GM19240 (cell line): ENCODE data around the gene LBR.
"Not testable (repeated sequence)": the region's sequence is repeated elsewhere in the genome, so short reads cannot be mapped to it uniquely, and the experiment has no call there.

Experiments
- DNase-seq: peaks from one replicate; pipeline ENCODE4 v3.0.0; 2011; ENCODE audit warnings: low spot score; ENCODE audit not compliant: insufficient read length

The LBR gene

DNA sequence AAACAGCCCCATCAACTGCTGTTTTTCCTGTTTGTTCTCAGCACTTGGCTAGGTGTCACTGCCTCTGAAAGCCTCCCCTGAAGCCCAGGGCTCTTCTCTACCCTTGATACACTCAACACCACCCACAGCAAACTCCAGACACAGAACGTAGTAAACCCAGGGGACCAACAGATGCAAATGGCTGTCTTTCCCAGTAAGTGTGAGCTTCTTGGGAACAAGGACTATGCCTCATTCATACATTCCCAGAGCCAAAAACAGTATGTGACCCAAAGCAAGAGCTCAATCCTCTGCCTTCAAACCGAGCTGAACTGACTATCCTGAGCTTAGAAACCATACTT lies 4.4 kb downstream of the LBR start:
- DNase-seq: no peak

DNA sequence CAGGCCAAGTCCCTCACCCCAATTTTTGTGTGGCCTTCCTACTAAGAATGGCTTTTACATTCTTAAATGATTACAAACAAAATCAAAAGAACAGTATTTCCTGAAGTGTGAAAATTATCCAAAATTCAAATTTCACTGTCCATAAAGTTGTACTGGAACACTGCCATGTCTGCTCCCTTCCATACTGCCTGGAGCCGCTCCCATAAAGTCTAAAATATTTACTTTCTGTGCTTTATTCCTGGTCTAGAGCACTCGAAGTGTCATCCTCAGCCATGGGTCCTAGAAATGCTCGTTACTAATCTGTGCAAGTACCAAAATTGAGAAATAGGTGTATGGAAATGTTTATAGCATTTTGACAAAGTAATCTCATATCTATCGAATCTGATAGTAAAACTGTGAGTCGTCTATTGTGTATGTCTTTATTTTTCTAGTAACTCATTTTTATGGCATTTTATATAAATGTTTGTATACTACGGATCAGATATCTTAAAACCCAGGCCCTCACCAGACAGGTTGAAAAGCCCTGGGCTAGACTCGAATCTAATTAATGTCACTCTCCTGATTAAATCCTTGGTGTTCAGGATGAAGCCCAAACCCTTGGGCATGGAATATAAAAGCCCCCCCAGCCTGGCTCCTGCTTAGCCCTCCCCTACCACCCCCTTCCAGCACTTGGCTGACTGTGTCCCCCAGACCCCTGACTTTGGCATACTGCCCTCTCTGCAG lies 4.9 kb downstream of the LBR start:
- no peak for DNase-seq

DNA sequence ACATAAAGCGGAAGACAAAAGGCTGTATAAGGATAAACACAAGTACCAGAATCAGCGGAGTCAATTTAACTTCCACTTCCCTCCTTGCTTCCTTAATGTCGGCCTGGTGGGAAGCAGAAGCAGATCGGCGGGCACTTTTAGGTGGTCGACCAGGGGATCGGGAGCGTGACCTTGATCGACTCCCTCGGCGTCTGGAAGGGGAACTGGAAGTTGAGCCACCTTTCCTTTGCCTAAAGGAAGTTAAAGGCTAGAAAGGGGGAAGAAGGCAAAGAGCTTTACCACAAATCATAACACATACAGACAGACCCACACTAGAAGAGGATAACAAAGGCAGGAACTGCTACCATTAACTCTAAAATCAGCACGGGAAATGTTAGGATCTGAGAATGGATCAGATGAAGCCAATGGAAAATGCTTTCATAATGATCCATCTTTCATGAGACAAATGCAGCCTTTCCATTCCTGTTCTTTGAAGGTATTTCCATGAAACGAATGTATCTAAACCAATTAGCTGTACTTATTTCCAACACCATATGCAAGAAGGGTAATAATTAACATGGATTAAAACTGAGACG lies 5.7 kb downstream of the LBR start:
- no peak for DNase-seq

DNA sequence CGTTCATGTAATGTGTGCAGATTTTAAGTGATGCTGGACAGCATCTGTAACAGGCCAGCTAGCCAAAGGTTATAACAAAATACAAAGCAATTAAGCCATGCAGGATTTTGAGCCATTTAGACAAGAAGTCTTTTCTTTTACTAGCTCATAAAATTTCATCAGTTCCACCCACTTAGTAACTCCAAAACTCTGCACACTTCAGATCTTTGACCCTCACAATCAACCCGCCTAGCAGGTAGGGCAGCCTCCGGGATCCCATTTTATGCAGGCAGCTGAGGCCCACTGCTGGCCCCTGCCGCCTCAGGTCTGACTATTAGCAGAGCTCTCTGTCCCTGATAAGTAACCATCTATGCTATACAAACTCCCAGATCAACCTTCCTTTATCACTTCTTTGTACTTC lies 9.2 kb downstream of the LBR start:
- DNase-seq: no peak

DNA sequence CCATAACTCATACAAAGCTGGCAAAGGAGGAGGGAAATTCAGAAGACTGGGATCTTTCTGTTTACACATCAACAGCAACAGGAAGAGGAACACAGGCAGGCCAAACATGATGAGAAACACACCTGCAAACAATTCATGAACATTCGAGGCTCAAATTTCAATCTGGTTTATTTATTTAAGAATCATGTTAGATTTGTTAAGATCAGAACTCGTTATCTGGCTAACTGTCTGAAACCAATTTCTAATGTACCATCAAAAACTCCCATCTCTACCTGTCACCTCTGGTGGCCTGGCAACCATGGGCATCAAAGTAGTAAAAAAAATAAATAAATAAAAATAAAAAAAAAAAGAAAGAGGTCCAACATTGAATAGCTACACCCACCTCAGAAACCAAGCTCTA lies 9.8 kb downstream of the LBR start:
- no peak for DNase-seq

DNA sequence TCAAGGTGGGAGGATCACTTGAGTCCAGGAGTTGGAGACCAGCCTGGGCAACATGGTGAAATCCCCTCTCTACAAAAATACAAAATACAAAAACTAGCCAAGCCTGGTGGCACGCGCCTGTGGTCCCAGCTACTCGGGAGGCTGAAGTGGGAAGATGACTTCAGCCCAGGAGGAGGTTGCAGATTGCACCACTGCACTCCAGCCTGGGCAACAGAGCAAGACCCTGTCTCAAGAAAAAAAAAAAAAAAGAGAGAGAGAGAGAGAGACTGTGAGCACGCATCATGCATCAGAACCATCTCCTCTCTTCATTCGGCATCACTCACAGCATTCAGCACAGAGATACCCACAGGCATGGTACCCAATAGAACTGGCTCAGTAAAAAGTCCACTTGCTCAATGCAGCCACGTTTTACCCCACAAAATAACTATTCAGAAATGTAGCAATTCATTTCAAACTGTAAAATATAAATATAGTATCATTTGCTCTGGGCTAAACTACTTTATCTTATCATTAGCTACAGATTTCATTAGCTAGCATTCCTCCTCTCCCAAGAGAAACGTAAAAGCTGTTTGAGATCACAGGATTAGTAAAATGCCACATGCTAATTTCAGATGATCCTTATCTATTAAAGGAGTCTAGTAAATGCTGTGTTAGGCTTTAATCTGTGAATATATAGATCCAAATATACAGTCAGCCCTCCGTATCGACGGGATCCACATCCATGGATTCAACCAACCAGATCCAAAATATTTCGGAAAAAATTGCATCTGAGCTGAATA lies 11.7 kb downstream of the LBR start:
- DNase-seq: no peak

DNA sequence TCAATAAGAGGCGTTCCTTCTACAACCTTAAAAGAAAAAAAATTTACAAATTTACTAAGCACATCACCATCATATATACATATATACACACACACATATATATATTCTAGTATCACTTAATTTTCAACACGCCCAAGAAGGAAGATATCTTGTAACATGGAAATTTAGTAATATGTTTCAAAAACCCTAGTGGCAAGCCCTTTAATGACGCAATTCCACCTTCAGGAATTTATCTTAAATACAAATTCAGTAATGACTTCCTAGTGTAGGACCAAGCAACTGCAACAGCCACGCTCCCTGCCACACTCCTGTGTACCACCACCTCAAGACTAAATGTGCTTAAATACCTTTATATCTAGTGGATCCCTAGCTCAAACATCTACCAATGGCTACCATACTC lies 12.5 kb downstream of the LBR start:
- DNase-seq: no peak

DNA sequence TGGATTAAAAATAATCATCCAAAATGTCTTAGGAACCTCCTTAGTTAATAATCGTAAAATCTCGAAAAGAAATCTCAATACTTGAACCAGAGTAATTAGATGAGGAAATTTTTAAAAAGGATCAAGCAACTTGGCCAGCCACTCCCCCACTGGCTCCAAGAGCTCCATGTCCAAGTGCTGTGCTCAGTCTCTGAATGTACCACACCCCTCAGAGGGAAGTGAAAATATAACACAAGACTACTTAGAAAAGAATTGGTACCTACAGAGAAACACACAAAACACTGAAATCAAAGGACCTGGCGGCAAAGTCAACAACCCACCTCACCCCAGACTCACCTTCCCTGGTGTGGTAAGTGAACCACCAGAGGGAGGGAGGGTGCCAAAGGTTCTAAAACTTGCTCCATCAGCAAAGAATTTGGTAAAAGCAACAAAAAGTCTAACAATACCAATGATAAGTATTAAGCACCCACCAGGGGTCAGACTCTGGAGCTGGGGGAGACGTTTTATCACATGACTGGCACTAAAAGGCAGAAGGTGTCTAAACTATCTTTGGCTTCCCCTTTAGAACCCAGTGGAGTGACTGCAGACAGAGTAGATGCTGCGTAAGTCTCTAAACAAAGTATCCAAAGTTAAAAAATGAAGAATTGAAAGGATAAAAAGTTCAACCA lies 14.0 kb downstream of the LBR start:
- DNase-seq: no peak

DNA sequence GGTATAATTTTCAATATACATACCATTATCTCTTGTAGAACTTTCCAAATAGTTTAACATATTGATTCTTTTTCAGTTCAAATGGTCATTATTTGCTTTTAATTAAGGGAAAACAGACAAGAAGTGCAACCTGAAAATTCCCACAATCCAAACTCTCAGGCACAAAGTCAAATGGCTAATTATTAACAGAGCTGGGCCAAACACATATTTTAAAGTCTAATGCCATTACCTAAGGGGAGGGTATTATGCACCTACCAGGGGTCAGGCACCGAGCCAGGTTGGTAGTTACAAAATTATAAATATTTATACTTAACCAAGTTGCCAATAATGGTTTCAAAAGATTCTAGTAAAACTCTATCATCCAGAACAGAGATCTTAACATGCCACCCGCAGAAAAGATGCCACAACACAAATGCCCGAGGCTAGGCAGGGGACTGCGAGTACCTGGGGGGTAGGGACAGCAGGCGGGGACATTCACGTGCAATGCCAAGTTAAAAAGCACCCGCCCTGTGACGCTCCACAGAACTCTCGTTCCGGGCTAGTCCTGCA lies 15.0 kb downstream of the LBR start:
- DNase-seq: no peak

DNA sequence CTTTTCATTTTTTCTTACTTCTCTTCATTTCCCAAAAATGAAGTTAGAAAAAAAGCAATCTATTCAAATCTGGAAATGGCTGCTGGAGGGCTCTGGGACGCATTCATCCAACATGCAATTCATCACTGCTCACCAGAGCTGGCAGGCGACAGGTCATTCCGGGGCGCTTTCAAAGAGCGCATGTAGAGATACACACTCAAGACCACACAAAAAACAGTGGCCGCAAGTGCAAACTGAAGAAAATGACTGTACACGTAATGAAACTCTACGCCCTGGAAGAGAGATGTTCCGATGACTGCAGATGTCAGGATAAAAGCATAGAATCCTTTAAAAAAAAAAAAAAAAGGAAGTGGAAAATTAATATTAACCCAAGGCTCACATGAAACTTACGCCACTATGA lies 15.5 kb downstream of the LBR start:
- DNase-seq: no peak

DNA sequence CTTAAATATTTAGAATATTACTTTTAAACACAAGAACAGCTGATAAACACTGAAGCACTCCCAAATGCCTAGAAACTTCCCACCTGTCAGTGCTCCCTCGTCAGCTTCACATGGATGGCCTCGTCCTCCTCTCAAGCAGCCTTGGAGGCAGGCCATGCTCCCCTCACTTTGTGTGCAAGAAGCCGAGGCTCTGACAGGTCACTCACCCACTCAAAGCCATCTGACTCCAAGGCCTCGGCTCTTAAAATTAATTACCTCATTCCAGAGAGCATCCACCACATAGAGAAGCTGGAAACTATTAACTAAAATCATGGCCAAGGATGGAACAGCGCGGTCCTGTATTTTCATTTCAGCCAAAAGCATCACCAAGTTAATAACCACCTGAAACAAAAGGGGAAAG lies 17.8 kb downstream of the LBR start:
- no peak for DNase-seq

DNA sequence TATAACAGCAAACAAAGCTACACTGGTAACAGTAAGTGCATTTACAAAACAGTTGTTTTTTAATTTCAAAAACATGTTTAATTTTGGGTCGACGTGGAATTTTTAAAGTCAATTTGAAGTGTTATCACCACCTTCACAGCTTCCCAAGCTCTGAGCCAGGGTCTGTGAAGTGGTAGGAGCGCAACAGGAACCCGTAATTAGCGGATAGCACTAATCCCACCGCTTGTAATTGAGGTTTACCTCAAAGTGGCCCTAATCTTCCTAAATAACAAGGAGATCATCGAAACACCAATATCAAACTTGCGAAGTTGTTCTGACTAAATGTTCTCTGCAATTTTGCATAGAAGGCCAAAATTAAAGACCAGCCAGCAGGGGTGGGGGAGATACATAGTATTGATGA lies 18.8 kb downstream of the LBR start:
- no peak for DNase-seq

DNA sequence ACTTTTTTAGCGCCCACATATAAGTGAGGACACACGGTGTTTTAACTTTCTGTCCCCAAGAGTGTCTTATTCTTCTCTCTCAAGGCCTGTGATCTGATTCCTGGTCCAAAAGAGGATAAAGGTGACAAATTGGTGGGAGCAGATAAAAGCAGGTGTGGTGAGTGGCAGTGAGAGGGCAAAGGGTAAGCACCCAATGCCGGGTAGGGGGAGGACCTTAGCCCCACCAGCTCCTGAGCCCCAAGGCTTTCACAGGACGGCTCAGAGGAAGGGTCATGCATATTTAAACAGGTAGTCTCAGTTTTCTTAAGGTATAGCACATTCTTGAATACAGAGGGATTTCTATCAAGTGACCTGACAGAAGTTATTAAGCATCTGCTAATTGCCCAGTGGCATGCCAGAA lies 19.6 kb downstream of the LBR start:
- DNase-seq: no peak

DNA sequence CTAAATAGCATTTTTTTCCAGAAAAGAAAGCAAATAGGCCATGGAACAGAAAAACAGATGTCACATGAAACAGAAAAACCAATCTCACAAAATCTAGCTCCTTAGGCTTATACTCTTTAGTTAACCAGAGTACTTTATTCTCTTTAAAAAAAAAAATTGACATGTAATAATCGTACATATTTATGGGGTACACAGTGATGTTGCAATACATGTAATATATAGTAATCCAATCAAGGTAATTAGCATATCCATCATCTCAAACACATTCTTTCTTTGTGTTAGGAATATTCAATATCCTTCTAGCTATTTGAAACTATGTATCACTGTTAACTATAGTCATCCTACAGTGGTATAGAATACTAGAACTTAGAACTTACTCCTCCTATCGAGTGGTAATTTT lies 20.1 kb downstream of the LBR start:
- no peak for DNase-seq

DNA sequence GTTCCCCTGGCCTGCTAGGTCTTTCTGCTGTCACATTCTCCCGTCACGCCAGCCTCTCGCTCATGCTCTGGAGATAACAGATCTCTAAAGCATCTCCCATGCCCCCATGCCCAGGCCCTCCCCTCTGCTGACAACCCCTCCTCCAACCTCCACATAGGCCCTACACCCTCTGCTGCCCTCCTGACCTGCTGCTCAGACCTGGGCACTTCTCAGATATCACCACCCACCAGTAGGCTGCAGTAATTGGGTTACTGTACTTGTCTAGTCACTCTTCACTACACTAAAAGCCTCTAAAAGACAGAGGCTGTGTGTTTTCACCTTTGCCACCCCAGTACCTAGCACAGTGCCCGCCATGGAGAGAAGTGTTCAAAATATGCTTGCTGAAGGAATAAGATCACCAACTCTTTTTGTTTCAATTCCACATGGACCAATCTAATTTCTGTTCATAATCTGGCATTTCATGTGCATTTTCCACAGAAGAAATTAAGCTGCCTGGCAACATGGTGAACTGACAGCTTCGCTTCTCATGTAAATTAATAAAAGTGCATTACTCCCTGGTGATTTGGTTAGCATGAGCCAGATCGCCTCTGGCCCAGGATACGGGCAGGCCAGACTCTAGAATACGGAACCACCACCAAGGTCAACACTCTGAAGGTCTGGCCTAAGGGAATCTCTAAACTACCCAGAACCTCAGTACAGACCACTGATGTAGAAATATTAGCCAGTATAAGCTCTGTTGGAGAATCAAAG lies 20.7 kb downstream of the LBR start:
- no peak for DNase-seq

DNA sequence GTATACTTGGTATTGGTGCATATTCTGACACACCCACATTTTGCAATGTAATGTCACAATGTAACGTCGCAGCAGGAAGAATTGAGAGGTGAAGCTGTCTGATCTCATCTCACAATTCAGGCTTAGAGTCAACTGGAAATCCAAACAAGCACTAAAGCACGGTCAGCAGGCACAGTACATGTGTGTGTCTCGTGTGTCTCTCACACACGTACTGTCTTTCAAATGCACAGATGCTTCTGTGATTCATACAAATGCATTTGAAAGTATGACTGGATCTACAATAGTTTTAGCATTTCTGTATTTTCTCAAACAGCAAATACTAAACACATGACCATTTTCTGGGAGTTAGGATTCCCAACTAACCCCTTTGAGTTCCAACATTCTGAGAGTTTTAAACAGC lies 26.9 kb downstream of the LBR start:
- no peak for DNase-seq

DNA sequence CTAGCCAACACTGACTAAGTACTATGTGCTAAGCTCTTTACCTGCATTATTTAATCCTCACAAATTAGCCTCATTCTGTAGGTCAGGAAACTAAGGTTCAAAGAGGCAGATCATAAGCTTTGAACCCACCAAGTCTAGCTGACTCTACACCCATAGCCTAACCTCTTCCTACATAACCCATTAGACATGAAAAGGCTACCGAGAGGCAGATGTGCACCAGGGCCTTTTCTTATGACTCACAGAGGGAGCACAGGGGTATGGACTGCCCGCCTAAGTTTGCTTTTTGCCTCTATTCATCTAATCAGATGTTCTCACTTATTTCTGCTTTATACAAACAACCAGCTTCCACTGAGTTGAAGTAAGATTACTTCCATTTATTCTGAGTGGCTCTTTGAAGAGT lies 31.5 kb downstream of the LBR start:
- no peak for DNase-seq

DNA sequence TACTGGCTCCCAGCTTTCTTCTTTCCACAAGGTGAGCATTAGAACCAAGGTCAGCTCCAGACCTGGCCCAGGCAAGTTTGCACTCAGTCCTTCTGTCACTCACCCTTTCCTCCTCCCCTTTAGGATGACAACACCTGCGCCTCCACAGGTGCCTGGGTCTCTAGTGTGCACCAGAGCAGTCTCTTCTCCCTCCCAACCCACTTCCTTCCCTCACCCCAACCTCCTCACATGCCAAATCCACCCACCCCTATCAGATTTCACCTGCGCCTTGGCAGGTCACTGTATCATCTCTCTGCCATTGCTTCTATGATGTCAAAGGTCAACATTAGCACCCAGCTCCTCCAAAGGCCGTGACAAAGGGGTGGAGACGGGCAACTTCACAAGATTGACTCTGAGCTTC lies 38.0 kb downstream of the LBR start:
- no peak for DNase-seq

DNA sequence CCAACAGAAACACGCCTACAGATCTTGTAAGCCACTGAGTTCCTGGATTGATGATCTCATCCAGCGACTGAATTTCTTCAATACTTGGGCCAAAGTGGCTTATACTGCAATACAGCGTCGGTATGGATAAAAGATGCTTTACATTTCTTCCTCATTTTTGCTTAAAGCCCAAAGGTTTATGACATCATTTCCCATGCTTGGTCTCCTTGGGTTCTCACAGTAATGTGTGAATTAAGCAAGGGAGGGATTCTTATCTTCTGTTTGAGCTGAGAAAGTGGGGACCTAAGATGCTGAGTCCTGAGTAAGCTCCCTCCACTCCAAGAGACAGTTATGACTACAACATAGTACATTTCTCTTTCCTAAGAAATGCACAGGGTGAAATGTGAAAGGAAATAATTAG lies 39.5 kb downstream of the LBR start:
- DNase-seq: no peak

DNA sequence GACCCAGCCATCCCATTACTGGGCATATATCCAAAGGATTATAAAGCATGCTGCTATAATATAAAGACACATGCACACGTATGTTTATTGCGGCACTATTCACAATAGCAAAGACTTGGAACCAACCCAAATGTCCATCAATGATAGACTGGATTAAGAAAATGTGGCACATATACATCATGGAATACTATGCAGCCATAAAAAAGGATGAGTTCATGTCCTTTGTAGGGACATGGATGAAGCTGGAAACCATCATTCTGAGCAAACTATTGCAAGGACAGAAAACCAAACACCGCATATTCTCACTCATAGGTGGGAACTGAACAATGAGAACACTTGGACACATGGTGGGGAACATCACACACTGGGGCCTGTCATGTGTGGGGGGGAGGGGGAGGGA lies 41.0 kb downstream of the LBR start:
- DNase-seq: not testable (repeated sequence)

DNA sequence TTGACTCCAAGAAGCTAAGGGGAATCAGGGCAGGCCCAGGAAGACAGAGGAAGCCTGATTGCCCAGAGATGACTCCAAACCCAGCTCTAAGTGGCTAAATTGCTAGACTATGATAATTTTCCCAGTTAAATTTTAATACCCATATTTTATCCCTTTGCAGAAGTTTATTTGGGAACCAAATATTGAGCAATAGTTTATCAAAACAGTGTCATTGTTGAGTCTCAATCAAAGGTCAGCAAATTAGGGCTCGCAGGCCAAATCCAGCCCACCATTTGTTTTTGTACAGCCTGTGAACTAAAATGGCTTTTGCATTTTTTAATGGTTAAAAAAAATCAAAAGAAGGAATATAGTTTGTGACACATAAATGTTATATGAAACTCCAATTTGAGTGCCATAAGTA lies 47.1 kb downstream of the LBR start:
- DNase-seq: no peak
